ENCODE data around the gene SLIT3. TPM values are rescaled to one million over a fixed set of nuclear protein-coding genes. Genes with fewer than 3 reads are reported as not detected.

SLIT3 gene
- total RNA-seq, 1 experiment from 2014 or later, result 0.44 TPM

DNA sequence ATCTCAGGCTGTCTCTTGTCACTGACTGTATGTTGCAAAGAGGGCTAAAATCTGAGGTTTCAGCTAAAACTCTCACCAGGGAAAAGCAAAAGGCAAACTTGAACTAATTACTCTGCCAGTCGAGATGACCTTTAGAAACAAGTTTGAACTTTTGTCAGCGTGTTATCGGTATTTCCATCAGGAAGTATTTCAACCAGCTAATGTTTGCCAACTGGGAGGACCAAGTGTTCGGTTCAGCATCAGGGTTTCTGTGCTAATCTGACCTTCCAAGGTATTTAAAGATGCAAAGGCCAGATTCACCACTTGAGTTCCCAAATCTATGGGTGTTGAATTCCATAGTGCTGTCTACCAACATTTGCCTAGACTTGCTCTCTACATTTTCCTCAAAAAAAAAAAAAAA lies 230.5 kb downstream of the SLIT3 start:
- intact Hi-C loops (cut with micrococcal nuclease), result no loop called here
- no peaks in the 10 kb centered on the region for H3K9me2 ChIP-seq (replicated peaks; ENCODE audit: low read length)
- no peak overlapping the region for H2AFZ ChIP-seq (ENCODE audit: low read length)
- CTCF ChIA-PET, result no interaction called here
- no peak overlapping the region for H3K4me3 ChIP-seq (ENCODE audit: low read length)
- no peak overlapping the region for H3K27ac ChIP-seq (ENCODE audit: low read length)
- peaks cover 4% of the 10 kb centered on the region; the same call in 1 of the 2 replicates for H3K4me1 ChIP-seq (ENCODE audit: insufficient read depth, low read length)
- no peaks in the 10 kb centered on the region for H4K20me1 ChIP-seq (ENCODE audit: low read length)
- H3F3A ChIP-seq (ENCODE audit: low read length, unreplicated experiment), result no peaks in the 10 kb centered on the region
- no peaks in the 10 kb centered on the region for H3K9me3 ChIP-seq (ENCODE audit: low read length)
- no peaks in the 10 kb centered on the region for H3K36me3 ChIP-seq (ENCODE audit: low read depth, low read length)
- ATAC-seq (no peak), DNase-seq (no peak)
- no TSS peak for BruUV-seq (replicated peaks)
- no peaks in the 10 kb centered on the region for H3K27me3 ChIP-seq (ENCODE audit: low read length)
- H3K79me2 ChIP-seq (ENCODE audit: low read length), result no peaks in the 10 kb centered on the region
- H3K4me2 ChIP-seq (ENCODE audit: low read length), result no peak overlapping the region
- TF ChIP-seq EZH2 (IDR thresholded peaks at IDR 0.05; ENCODE audit: low read length, unreplicated experiment) (no peak), EZH2phosphoT487 (IDR thresholded peaks at IDR 0.05; ENCODE audit: borderline replicate concordance, low read length) (no peak)
- TF ChIP-seq, protein P1, sequence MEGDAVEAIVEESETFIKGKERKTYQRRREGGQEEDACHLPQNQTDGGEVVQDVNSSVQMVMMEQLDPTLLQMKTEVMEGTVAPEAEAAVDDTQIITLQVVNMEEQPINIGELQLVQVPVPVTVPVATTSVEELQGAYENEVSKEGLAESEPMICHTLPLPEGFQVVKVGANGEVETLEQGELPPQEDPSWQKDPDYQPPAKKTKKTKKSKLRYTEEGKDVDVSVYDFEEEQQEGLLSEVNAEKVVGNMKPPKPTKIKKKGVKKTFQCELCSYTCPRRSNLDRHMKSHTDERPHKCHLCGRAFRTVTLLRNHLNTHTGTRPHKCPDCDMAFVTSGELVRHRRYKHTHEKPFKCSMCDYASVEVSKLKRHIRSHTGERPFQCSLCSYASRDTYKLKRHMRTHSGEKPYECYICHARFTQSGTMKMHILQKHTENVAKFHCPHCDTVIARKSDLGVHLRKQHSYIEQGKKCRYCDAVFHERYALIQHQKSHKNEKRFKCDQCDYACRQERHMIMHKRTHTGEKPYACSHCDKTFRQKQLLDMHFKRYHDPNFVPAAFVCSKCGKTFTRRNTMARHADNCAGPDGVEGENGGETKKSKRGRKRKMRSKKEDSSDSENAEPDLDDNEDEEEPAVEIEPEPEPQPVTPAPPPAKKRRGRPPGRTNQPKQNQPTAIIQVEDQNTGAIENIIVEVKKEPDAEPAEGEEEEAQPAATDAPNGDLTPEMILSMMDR (conservative IDR thresholded peaks at IDR 0.05; ENCODE audit: low read depth, low read length), result no peak
- no peak overlapping the region for H3K9ac ChIP-seq (ENCODE audit: low read length)
- POLR2A ChIA-PET (ENCODE audit: unreplicated experiment), result no interaction called here

DNA sequence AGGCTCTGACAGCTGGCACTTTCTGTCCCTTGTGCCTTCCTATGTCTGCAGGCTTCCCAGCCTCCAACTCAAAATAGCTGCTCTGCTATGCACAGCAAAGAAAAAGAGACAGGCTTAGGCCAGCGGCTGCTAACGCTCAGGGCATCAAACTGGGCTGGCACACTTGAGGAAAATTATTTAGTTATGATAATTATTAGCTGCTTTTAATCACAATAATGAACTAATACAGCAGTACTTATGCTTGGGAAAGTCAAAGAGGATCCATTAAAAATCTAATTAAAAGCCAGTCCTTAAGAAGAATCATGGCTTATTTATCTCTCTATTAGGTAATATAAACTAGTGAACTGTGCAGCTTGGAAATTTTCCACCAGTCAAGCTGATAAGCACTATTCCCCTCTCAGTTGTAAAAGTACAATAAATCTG lies 233.2 kb downstream of the SLIT3 start:
- no peaks in the 10 kb centered on the region for H3K9me3 ChIP-seq (ENCODE audit: low read length)
- no peaks in the 10 kb centered on the region for H3F3A ChIP-seq (ENCODE audit: low read length, unreplicated experiment)
- no peak overlapping the region for H3K9ac ChIP-seq (ENCODE audit: low read length)
- no peak overlapping the region for H2AFZ ChIP-seq (ENCODE audit: low read length)
- ATAC-seq, result no peak
- no TSS peak for BruUV-seq (replicated peaks)
- H3K36me3 ChIP-seq (ENCODE audit: low read depth, low read length), result no peaks in the 10 kb centered on the region
- no peak overlapping the region for H3K27ac ChIP-seq (ENCODE audit: low read length)
- ChIA-PET CTCF (no interaction called here), POLR2A (ENCODE audit: unreplicated experiment) (no interaction called here)
- H3K9me2 ChIP-seq (replicated peaks; ENCODE audit: low read length), result no peaks in the 10 kb centered on the region
- no peak overlapping the region for H3K4me2 ChIP-seq (ENCODE audit: low read length)
- TF ChIP-seq EZH2 (IDR thresholded peaks at IDR 0.05; ENCODE audit: low read length, unreplicated experiment), result no peak
- no peak for TF ChIP-seq EZH2phosphoT487 (IDR thresholded peaks at IDR 0.05; ENCODE audit: borderline replicate concordance, low read length)
- TF ChIP-seq, protein P1 (conservative IDR thresholded peaks at IDR 0.05; ENCODE audit: low read depth, low read length), result no peak
- H3K79me2 ChIP-seq (ENCODE audit: low read length), result no peaks in the 10 kb centered on the region
- no peak for DNase-seq
- no peaks in the 10 kb centered on the region for H4K20me1 ChIP-seq (ENCODE audit: low read length)
- H3K27me3 ChIP-seq (ENCODE audit: low read length), result peaks cover 22% of the 10 kb centered on the region; the same call in 1 of the 2 replicates
- H3K4me1 ChIP-seq (ENCODE audit: insufficient read depth, low read length), result peaks cover 10% of the 10 kb centered on the region; the same call in 1 of the 2 replicates
- intact Hi-C loops (cut with micrococcal nuclease), result no loop called here
- no peak overlapping the region for H3K4me3 ChIP-seq (ENCODE audit: low read length)

DNA sequence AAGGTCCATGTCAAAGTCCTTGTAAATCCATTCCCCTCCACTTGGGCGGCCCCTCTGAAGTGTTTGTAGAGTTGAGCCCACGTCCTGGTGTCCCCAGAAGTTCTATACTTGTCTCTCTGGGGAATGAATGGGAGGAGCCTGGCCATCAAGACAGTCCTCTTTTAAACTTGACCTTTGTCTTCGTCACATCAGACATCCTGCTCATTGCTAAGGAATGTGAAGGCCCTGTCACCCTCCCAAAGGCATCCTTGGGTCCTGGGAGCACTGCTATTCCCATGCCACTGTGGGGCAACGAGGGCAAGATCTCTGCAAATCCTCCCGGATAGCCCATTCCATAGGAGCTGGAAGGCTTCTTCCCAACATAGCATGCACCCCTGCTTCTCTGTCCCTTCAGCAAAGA lies 235.5 kb downstream of the SLIT3 start:
- H3K27me3 ChIP-seq (ENCODE audit: low read length), result peaks cover 26% of the 10 kb centered on the region; the same call in 1 of the 2 replicates
- H3K9me2 ChIP-seq (replicated peaks; ENCODE audit: low read length), result no peaks in the 10 kb centered on the region
- TF ChIP-seq, protein P1 (conservative IDR thresholded peaks at IDR 0.05; ENCODE audit: low read depth, low read length), result no peak
- TF ChIP-seq EZH2 (IDR thresholded peaks at IDR 0.05; ENCODE audit: low read length, unreplicated experiment), result no peak
- no peak for TF ChIP-seq EZH2phosphoT487 (IDR thresholded peaks at IDR 0.05; ENCODE audit: borderline replicate concordance, low read length)
- peak; percentile 29 for DNase-seq
- intact Hi-C loops (cut with micrococcal nuclease), result no loop called here
- no peak overlapping the region for H3K4me3 ChIP-seq (ENCODE audit: low read length)
- H3K4me2 ChIP-seq (ENCODE audit: low read length), result no peak overlapping the region
- no peak overlapping the region for H3K9ac ChIP-seq (ENCODE audit: low read length)
- no peaks in the 10 kb centered on the region for H4K20me1 ChIP-seq (ENCODE audit: low read length)
- no peak overlapping the region for H2AFZ ChIP-seq (ENCODE audit: low read length)
- no peak overlapping the region for H3K27ac ChIP-seq (ENCODE audit: low read length)
- no peaks in the 10 kb centered on the region for H3K79me2 ChIP-seq (ENCODE audit: low read length)
- H3K36me3 ChIP-seq (ENCODE audit: low read depth, low read length), result no peaks in the 10 kb centered on the region
- ChIA-PET CTCF (no interaction called here), POLR2A (ENCODE audit: unreplicated experiment) (no interaction called here)
- H3K9me3 ChIP-seq (ENCODE audit: low read length), result no peaks in the 10 kb centered on the region
- BruUV-seq (replicated peaks), result no TSS peak
- H3F3A ChIP-seq (ENCODE audit: low read length, unreplicated experiment), result no peaks in the 10 kb centered on the region
- H3K4me1 ChIP-seq (ENCODE audit: insufficient read depth, low read length), result peaks cover 10% of the 10 kb centered on the region; the same call in 1 of the 2 replicates
- ATAC-seq, result peak; percentile 22; the same call in 1 of the 2 replicates

Data from PC-3 (cell line).